Measurements from ENCODE around the gene CCNQ.

CCNQ gene

DNA sequence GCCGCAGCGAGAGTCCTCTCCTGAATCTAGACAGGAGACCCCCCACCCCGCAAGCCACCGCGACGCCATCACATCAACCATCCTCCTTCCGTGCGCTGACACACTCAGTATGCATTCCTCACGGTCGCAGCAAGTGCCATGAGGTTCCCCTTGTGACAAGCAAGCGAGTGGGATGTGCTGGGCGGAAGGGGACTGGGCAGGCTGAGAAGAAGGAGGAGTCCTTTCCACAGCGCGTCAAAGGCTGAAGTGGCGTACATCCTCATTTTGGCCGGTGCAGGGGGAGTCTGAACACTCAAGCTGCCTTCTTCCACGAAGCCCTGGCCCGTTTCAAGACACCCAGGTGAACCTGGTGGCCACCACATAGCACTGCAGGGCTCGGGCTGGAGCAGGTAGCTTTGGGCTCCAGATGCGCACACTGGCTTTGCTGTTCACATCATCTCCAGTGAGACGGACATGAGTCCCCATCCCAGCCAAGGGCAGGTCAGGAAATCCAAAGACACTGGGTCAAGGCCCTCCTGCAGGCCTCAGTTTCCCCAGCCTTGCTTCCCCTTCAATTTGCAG is 30.4 kb downstream of the CCNQ start:
- no peak for DNase-seq

- DNase-seq = no peak
Observed at GRCh38 chrX:153565996-153566580, 32.9 kb downstream of the CCNQ start.

- DNase-seq = no peak
Observed at GRCh38 chrX:153564047-153564606, 34.8 kb downstream of the CCNQ start.

DNA sequence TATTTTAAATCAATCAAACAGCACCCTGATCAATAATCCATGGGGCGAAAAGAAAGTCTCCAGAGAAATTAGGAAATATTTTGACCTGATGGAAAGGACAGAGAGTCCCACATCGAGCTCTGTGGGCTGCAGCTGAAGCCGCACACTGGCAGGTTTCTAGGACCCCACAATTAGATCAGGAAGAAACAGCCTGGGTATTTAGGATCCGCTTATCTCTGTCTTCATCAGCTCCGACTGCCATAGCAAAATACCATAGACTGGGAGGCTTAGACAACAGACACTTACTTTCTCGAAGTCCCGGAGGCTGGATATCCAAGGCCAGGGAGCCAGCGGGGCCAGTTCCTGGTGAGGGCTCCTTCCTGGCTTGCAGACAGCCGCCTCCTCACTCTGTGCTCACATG is 36.4 kb downstream of the CCNQ start:
- no peak for DNase-seq

DNA sequence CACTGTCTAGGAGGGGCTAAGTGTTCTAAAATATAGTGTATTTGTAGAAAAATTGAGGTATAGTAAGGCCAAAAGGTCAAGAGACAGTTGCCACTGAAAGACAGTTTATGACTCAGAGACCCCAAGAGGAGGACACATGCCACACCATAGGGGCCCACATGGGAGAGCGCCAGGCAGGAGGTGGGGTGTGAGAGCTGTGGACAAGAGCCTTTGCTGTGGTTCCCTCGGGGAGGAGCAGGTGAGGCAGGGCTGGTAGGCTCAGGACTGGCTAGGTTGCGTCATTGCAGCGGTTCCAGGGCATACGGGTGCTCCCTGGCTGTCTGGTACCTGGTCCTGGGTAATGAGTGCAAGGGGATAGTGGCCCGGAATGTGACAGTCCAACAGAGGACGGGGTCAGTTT is 37.6 kb downstream of the CCNQ start:
- DNase-seq = no peak

GRCh38 chrX:153560466-153560865 is 38.5 kb downstream of the CCNQ start:
- DNase-seq = no peak

DNA sequence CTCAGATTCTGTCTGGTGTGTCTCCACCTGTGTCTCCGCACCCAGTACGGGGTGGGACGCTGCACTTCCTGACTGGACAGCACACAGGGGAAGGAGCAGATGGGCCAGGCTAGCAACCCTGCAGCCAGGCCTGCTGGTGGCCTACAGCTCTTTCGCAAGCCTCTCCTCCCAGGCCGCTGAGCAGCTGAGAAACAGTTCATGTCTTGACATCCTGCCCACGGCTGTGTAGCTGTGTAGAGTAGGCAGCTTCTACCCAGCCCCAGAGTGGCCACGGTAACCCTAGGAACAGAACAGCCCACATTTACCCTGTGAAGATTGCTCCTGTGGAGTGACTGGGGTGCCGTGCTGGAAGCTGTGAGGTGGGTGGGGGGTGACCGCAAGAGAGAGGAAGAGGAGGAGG is 38.9 kb downstream of the CCNQ start:
- DNase-seq = no peak

DNA sequence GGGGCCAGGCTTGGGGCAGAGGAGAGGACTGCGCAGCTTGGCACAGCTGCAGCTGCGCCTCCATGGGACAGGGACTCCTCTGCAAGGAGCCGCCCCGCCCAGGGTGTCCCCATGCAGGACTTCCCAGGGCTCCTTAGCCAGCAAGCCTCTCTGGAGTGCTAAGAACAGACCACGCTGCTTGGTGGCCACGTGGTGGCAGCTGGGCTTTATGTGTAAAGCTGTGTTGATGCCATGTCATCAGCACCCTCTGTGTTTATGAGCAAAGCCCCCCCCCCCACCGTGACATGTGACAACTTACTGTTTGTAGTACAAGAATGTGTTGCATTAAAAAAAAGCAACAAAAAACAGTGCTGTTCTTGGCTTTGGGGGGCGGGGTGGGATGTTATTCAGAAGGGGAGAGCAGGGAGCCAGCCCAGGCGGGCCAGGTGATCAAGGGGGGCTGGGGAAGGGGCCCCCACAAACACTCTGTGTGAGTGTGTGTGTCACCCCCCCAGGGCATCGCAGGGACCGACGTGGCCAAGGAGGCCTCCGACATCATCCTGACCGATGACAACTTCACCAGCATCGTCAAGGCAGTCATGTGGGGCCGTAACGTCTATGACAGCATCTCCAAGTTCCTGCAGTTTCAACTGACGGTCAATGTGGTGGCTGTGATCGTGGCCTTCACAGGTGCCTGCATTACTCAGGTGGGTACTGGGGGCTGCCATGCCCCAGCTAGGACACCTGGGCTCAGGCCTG is 41.2 kb downstream of the CCNQ start:
- no peak for DNase-seq

GRCh38 chrX:153556767-153557166 is 42.2 kb downstream of the CCNQ start:
- no peak for DNase-seq

DNA sequence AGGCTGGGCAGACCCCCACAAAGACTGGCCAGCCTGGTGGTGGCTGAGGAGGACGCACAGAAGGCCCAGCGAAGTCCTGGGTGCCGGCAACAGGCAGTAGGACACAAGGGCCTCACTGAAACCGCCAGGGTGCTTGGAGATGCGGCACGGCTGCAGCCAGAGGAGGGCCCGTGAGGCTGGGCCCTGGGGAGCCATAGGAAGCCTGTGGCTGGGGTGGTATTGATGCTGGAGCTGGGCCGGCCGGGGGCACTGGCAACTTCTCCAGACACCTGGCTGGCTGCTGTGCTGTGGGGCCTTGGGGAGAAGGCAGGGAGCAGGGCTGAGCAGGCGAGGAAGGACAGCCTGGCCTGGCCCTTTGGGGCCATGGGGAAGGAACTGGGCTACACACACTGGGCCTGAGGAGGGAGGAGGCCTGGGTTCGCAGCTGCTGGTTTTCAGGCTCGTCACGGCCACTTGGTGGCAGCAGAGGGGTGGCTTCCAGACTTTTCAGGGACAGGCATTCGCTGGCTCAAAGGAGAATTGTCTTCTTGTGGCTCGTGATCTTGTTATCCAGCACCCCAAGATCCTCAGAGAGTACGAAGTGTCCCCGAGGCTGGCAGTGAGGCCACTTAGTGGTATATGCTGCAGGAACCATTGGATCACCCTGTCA is 44.3 kb downstream of the CCNQ start:
- DNase-seq = peak; percentile 65

DNA sequence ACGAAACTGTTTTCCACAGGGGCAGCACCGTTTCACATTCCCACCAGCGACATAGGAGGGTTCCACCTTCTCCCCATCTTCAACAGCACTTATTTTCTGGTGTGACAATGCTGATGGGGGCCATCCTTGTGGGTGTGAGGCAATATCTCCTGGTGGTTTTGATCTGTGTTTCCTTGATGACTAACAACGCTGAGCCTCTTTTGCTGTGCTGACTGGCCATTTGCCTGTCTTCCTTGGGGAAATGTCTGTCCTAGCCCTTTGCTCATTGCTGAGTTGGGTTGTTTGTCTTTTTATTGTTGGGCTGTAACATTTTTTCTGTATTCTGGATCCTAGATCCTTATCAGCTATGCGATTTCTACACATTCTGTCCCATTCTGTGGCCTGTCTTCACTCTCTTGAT is 47.8 kb downstream of the CCNQ start:
- DNase-seq = no peak

GRCh38 chrX:153549807-153550206 is 49.1 kb downstream of the CCNQ start:
- no peak for DNase-seq

DNA sequence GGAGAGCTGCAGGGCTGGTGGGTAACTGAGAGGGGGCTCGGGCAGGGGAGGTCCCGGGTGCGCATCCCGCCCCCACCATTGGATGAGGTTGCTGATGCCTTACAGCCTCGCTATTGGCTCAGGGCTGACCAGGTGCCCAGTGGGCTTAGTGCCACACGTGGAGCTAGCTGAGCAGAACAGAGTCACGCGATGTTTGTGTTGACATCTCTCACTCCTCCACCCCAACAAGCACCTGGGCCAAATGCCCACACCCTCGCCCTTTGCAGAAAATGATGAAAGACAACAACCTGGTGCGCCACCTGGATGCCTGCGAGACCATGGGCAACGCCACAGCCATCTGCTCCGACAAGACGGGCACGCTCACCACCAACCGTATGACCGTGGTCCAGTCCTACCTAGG is 49.7 kb downstream of the CCNQ start:
- no peak for DNase-seq

- DNase-seq = no peak
Observed at GRCh38 chrX:153547195-153547594, 51.7 kb downstream of the CCNQ start.

DNA sequence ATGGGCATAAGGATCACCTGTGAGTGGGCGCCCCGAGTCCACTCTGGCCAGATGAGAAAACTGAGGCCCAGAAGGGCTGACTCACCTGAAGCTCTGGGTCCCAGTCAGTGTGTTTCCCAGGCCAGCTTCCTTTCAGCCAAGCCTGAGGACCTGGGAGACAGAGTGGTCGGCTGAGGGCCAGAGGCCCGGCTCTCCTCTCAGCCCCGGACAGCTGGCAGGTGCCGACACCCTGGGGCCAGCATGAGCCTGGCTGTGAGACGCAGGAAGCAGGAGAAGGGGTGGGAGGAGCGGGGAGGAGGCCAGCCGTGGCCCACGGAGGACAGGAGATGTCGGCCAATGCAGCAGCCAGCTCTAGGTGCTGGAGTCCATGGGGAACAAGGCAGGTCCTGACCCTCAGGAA is 52.6 kb downstream of the CCNQ start:
- DNase-seq = no peak

GRCh38 chrX:153544727-153545126 is 54.2 kb downstream of the CCNQ start:
- no peak for DNase-seq

DNA sequence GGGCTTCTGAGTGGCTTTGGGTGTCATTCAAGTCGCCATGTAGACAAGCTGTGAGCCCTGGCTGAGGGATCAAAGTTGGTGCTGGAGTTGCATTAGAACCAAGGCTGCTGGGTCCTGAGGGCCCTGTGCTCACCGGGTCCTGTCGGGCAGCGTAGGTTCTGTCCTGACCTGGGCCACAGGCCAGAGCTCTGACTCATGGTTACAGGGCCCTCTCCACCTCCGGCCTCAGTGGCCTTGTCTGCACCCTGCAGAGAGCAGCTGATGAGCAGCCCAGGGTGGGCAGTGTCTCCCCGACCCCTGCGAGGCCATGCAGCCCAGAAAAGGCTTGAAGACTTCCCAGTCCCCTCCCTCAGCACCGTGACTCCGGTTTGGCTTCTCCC is 59.0 kb downstream of the CCNQ start:
- no peak for DNase-seq

DNA sequence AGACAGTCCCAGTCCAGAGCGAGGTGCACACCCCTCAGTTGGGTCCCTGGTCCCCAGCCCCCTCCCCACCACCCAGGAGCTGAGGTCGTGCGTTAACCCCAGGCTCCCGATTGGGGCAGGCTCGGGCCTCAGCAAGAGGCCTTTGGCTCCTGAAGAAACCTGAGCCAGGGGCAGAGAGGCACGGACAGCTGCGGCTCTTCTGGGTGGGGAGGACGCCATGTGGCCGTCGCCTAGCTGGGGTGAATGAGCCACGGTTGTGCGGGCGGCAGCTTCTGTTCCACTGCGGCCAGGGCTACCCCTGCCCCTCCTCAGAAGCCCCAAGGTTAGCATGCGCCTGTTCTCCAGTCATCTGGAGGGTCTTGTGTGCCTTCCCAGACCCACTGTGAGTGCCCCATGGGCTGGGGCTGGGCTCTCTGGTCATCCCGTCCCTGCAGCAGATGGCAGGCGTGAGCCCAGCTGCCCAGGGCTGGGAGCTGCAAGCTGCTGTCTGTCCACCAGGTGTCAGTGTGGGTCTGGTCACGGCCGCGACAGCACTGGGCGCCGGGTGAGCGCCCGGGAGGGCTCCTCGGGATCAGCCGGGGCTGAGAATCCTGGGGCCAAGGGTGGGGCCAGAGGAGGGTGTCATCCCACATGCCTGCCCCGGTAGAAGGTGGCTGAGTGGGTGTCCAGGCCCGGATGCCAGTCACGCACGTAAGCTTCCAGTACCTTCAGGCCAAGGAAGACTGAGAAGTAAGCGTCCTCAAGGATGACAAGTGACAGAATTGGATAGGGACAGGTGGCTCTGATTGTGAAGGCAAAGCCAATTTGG is 59.6 kb downstream of the CCNQ start:
- DNase-seq = peak; percentile 58

DNA sequence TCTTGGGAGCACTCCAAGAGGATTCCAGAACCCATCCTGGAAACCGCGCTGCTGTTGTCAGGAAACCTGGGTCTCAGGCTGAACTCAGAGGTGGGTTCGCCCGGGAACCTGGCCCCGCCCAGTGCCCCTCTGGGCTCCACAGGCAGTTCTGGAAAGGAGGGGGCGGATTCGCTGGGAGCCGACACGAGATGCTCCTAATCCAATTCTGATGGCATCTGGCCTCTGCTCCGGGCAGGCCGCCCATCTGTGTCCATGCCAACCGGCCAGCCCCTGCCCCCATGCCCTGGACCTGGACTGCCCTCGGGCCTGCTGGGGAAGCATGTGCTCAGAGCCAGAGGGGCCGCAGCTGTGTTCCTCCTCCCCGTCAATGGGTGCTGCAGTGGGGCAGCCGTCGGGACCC is 60.5 kb downstream of the CCNQ start:
- no peak for DNase-seq
